HG03108 (cell line): ENCODE data around the gene LTB4R.

ENCODE experiments used
- ATAC-seq: cut with Tn5 transposase; IDR thresholded peaks from one replicate; pipeline ENCODE4 v1.9.1; 2021; ENCODE audit warnings: moderate library complexity; ENCODE audit not compliant: unreplicated experiment

The LTB4R gene

DNA sequence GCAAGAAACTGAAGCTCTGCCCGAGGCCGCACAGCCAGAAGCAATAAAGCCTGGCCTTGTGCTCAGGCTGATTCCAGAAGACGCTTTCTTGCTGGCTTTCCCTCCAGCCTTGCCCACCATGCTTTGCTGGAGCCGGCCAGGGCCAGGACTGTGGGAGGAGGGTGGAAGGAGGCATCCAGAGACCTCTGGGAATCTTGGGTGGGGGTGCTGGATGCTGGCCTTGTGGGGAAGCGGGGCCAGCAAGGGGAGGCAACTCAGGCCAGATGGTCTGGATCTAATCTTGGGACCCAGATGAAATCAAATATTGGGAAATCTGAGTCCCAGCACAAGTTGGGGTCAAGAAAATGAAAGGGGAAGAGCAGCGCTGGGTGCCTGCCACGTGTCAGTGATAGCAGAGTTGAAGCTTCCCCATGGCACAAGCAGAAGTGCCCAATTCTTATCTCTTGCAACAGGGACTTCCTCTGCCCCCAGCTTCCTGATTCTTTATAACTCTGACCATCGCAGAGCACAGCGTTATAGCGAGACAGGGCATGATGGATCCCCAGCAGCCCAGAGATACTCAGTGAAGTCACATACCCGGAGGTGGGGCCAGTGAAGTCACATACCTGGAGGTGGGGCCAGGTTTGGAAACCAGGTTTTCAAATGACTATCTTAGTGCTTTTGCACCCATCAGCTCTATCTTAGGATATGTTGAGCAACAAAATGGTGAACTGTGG lies 33.5 kb upstream of the LTB4R start:
- no peak for ATAC-seq

DNA sequence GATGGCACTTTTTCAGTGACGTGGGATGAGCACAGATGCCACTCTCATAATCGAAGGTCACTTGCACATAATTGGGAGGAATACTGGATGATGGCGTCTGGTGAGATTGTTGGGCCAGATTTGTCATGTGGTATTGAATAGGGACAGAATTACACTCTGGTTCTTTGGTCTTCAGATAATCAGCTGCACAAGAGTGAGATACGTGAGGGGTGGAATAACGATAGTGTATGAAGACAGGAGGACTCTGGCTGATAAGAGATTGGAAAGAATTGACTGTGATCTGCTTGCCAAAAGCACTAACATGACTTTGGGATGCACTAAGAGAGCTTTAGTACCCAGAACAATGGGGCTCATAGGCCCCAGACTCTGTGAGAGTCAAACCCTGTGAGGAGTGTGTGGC lies 32.9 kb upstream of the LTB4R start:
- no peak for ATAC-seq

DNA sequence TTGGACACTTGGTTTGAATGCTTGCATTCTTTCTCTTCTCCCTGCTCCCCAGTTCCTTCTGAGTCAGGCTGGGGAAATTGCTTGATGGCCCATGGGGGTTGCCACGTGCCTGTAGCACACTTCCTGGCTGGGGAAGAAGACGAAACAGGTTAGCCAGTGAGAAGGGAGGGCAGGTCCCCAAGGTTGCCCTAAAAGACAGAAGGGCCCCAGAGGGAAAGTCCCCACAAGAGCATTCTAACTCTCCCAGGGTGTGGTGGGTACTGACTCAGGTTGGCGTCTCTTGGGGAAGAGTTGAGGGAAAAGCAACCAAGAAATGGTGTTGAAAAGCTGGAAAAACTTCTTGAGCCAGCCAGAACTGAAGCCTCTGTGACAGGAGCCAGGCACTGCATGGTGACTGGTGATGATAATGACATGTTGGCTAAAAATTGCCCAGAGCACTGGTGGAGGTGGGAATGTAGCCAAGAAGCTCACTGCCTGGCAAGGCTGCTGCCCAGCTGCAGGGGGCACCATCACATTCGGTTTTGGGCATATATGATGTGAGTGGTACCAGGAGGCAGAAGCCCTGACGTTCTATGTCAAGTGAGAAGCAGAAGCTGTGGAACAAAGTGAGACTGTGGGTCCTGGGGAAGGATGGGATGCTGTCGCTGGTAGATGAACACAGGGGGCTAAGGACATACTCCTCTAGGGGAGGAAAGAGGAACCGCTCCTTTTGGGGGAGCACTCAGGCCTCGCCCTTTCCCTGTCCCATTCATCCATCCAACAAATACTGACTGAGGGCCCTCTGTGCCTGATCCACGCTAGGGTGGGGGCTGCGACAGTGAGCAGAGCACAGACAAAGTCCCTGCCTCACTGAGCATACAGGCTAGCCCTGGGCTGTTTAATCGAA lies 31.8 kb upstream of the LTB4R start:
- peak; percentile 73 for ATAC-seq

DNA sequence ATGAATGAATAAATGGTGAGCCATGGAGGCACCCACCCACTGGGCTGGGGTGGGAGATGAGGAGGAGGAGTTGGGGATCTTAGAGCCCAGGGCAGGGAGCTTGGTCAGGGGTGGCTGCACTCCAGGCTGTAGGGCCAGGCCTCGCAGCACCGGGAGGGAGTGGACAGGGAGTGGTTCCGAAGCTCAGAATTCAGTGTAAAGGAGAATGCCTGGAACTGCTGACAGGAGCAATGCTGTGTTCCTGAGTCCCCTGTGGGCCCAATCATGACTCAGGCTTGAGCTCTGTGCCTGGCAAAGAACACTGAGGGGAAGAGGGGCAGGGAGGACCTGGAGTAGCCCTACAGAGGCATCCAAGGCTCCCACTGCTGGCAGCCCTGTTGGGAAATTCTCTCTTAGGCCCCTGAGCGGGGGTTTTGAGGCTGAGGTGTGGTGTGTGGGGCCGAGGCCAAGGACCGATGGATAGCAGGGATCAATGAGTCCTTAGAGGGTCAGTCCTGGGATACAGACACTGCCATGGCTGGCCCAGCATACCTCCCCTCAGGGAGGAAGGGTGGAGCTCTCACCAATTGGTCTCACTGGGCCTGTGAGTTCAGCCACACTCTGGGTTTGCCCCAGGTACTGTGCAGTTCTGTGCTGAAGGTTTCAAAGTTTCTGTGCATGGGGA lies 30.4 kb upstream of the LTB4R start:
- ATAC-seq: no peak

DNA sequence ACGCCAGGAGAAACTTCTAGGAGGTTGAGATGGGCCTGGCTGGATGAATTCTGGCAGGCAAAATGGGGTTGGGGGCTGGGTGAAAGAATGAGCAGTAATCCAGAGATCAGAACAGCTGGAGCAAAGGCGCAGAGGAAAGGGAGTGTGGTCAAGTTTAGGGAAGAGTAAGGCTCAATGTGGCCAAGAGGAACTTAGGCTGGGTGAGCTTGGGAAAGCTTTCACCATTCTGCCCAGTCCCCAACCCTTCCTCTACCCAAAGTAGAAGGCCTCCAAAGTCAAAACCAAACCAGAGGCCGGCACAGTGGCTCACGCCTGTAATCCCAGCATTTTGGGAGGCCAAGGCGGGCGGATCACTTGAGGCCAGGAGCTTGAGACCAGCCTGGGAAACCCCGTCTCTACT lies 29.7 kb upstream of the LTB4R start:
- no peak for ATAC-seq

DNA sequence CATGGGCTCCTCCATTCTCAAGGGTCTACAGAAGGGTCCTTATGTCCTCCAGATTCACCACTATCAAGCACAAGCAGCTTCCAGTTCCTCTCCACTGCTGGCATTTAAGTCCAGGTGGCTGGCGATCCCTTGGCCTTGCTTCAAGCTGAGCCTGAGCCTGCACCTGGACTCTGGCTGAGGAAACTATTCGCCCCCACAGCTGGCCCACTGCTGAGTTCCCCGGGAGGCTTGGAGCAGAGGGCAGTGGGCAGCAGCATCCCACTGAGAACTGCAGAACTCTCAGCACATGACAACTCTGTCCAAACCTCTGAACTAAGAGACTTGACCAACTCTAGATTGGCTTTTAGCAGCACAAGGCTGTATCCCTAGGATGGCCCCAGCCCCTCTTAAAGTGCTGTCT lies 28.6 kb upstream of the LTB4R start:
- no peak for ATAC-seq

GRCh38 chr14:24283796-24284460 lies 27.4 kb upstream of the LTB4R start:
- ATAC-seq: no peak

DNA sequence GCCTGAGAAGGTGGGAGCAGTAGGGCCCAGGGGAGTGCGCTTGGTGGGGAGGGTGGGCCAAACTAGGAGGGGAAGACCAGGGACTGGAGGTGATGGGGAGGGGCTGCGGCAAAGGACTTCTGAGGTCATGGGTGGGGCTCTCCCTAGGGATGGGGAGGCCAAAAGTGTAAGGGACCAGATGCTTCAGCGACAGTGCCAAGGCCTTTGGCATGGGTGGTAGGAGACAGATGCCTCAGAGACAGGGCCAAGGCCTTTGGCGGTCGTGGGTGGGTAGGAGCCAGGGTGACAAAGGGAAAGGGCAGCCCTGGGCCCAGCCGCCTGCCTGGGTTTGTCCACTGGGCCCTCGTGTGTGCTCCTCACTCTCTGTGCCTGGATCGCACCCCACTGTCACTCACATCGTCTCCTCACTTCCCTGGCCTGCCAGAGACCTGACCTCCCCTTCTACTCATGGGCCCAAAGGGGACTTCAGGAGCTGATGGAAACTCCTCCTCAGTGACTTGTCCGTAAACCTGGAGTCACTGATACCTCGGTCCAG lies 26.7 kb upstream of the LTB4R start:
- no peak for ATAC-seq

DNA sequence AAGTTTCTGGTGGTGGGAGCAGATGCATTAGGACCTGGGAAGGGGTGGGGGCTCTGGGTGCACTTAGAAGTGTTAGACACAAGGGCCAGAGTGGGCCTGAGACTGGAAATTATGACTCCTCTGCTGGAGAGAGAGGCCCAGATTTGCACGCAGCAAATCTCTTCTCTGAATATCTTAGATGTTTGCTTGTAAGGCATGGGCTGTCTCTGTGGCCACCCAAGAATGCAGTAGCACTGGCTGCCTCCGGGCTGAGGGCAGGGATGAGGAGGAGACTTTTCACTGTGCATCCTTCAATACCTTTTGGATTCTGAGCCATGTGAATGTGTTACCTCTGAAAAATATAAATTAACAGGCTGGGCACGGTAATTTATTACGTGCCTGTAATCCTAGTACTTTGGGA lies 26.0 kb upstream of the LTB4R start:
- ATAC-seq: no peak

DNA sequence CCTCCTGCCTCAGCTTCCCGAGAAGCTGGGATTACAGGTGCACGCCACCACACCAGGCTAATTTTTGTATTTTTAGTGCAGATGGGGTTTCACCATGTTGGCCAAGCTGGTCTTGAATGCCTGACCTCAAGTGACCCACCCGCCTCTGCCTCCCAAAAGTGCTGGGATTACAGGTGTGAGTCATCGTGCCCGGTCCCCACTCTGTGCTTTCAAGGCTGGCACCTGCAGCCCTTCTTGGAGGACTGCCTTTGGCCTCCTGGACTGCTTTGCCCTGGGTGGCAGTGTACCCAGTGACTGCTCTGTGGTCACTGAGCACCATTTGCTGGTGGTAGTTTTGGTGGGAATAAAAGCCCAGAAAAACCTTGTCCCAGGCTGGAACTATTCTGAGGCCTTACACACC lies 24.3 kb upstream of the LTB4R start:
- no peak for ATAC-seq

DNA sequence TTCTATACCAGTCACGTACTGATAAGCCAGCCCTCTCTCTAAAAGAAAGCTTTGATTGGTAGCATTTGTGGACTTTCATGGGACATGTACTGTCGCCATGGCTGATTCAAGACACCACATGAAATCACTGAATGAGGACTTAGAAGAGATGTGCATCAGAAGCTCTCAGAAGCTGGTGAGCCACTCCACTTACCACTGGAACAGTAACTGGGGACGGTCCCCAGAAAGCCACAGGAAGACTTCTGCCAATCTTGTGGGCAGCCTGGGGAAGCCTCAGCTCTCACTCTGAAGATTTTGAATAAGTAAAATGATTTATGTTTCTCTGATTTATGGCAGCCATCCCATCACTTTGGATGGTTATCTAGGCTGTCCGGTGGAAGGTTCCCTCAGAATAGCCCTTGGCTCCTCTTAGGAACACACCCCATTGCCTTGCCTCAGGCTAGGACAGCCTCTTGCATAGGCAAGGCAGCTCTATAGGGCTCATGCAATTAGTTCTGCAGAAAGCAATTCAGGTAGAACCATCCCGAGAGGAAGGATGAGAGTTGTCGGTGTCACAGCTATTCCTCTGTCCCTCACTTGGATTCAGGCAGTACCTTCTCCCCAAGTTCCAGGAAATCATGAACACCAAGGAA lies 21.5 kb upstream of the LTB4R start:
- peak; percentile 86 for ATAC-seq

DNA sequence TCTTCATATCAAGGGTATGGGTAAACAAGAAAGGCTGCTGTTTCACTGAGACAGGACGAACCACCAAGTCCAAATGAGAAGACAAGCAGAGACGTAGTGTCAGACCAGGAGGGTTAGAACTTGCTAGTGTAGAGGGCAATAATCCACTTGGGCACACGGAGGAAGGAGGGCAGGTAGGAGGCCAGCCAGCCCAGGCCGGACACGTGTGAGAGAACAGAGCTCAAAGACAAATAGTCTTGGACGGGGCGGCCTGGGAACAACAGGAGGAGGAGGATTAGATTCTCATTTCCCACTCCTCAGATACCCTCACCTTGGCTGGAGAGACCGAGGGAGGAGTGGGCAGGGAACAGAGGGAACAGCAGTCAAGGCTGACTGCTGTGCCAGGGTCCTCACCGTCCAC lies 20.6 kb upstream of the LTB4R start:
- ATAC-seq: no peak

DNA sequence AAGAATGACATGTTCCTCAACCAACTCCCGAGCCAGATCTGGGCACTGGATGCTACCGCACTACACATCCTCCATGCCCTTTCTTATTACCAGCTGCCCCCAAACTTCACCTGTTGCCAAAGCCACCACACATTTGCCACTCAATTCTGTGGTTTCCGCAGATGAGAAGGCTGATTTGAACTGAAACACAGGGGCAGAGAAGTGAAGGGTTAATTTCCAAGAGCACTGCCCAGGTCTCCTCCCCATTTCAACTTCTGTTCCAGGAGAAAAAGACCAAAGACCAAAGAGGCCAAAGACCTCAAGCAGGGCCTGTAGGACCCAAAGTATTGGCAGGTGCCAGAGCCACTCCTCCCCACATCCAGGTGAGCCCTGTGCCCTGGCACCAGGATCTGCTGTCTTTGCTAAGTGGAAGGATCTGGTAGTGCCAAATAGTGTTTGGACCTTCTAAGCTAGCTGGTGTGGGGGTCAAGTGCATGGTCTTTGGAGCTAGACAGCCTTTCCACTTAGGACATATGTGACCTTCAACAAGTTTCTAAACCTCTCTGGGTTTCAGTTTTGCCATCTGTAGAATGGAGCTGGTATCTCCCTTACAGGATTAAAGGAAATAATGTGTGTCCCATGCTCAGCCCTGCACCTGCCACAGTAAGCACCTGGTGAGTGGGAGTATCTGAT lies 19.7 kb upstream of the LTB4R start:
- ATAC-seq: no peak

- no peak for ATAC-seq
Measured at GRCh38 chr14:24292118-24292807, 19.0 kb upstream of the LTB4R start.

- ATAC-seq: no peak
Measured at GRCh38 chr14:24293525-24293924, 17.8 kb upstream of the LTB4R start.

GRCh38 chr14:24296341-24297157 lies 14.8 kb upstream of the LTB4R start:
- ATAC-seq: peak; percentile 40

DNA sequence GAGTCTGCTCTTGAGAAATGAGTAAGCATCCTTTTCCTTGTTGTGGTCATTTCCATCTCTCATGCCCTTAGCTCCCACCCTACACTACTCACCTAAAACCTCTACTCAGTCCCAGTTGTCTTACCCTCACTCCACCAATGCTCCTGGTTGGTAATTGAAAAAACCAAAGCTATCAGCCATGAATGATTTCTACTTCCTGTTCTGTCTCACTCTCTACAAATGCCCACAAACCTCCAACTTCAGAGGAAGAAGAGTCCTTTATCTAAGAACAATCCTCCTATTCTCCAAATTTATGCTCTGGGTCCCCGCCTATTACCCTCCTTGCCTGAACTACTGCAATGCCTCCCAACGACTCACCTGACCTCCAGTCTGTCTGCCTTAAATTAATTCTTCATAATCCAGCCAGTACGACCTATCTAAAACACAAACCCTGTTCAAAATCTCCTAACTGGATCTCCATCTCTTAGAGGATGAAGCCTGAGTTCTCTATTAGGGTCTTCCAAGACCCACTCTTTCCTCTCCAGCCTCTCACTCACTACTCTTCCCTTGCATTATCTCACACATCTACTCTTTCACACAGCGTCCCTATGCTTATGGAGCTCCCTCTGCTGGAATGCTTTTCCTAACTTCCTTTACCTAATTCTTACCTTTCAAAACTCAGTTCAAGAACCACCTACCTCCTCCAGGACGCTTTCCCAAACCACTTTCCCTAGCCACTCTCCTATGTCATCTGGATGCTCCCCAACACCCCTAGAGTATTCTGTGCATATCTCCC lies 13.9 kb upstream of the LTB4R start:
- peak; percentile 18 for ATAC-seq

DNA sequence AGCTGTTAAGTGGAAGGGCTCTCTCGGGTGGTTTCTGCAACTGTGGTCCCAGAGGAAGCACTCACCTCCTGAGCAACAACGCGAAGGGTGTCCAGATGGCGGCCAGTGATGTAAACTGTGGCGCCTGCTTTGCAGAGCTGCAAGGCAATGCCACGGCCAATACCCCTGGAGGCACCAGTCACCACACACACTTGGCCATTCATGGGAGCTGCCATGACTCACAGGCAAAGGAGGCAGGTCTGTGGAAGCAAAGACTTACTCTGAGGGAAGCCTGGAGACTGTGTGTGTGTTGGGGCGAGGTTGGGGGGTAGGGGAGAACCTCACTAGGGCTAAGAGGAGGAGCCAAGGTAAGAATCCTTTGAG lies 12.4 kb upstream of the LTB4R start:
- no peak for ATAC-seq
